ENCODE results near the gene ELL2. TPM values are rescaled to one million over a fixed set of nuclear protein-coding genes. Genes with fewer than 3 reads are reported as not detected.

Gene ELL2
- total RNA-seq, 4 donors from 2014 or later: 72.2 to 87.6 (median 79.6) TPM

GRCh38 chr5:95887977-95888376, 73.7 kb downstream of the ELL2 start:
- Histone ChIP-seq H3K4me3 (no peak overlapping the region), H3K4me1 (peaks cover 0 to 7% (median 0%) of the 10 kb centered on the region in 4 donors), H3K9me3 (no peaks in the 10 kb centered on the region), H3K27ac (no peak overlapping the region), H3K27me3 (no peaks in the 10 kb centered on the region), H3K36me3 (peaks cover 0 to 46% (median 0%) of the 10 kb centered on the region in 3 donors)
- TF ChIP-seq POLR2A (IDR thresholded peaks at IDR 0.05) (no peak), EP300 (IDR thresholded peaks at IDR 0.05) (no peak), CTCF (IDR thresholded peaks at IDR 0.05) (no peak)
- DNase-seq (ENCODE audit: low spot score in 2 of 2): no peak
- 91 to 94% methylated on average over 5 of the region's 5 CpGs for WGBS, 2 donors

- WGBS, 2 donors: 91 to 96% methylated on average over 1 of the region's 1 CpG
- no peak for TF ChIP-seq EP300 (IDR thresholded peaks at IDR 0.05)
- no peak for TF ChIP-seq POLR2A (IDR thresholded peaks at IDR 0.05)
- no peak for TF ChIP-seq CTCF (IDR thresholded peaks at IDR 0.05)
- Histone ChIP-seq H3K27me3 (no peaks in the 10 kb centered on the region), H3K4me3 (no peak overlapping the region), H3K36me3 (peaks cover 0 to 34% (median 0%) of the 10 kb centered on the region in 3 donors), H3K9me3 (no peaks in the 10 kb centered on the region), H3K27ac (no peak overlapping the region), H3K4me1 (peaks cover 0 to 7% (median 0%) of the 10 kb centered on the region in 4 donors)
- DNase-seq (ENCODE audit: low spot score in 2 of 2): no peak
Measured at GRCh38 chr5:95886340-95887044, 75.2 kb downstream of the ELL2 start.

- 86 to 97% methylated on average over 1 of the region's 1 CpG for WGBS, 2 donors
- Histone ChIP-seq H3K27me3 (no peaks in the 10 kb centered on the region), H3K4me1 (peaks cover 0 to 7% (median 0%) of the 10 kb centered on the region in 4 donors), H3K27ac (no peak overlapping the region), H3K36me3 (peaks cover 0 to 16% (median 0%) of the 10 kb centered on the region in 3 donors), H3K9me3 (no peaks in the 10 kb centered on the region), H3K4me3 (no peak overlapping the region)
- DNase-seq (ENCODE audit: low spot score in 2 of 2): no peak
- no peak for TF ChIP-seq CTCF (IDR thresholded peaks at IDR 0.05)
- peak in 1 of 2 donors; percentile 13 for TF ChIP-seq EP300 (IDR thresholded peaks at IDR 0.05)
- no peak for TF ChIP-seq POLR2A (IDR thresholded peaks at IDR 0.05)
Measured at GRCh38 chr5:95884511-95884910, 77.1 kb downstream of the ELL2 start.

GRCh38 chr5:95884017-95884325, 77.7 kb downstream of the ELL2 start:
- no peak for TF ChIP-seq EP300 (IDR thresholded peaks at IDR 0.05)
- TF ChIP-seq CTCF (IDR thresholded peaks at IDR 0.05): no peak
- no peak for TF ChIP-seq POLR2A (IDR thresholded peaks at IDR 0.05)
- Histone ChIP-seq H3K27ac (no peak overlapping the region), H3K27me3 (no peaks in the 10 kb centered on the region), H3K4me3 (no peak overlapping the region), H3K36me3 (peaks cover 0 to 11% (median 0%) of the 10 kb centered on the region in 3 donors), H3K4me1 (peaks cover 0 to 7% (median 0%) of the 10 kb centered on the region in 4 donors), H3K9me3 (no peaks in the 10 kb centered on the region)
- no peak for DNase-seq (ENCODE audit: low spot score in 2 of 2)
- 50 to 59% methylated on average over 4 of the region's 4 CpGs for WGBS, 2 donors

GRCh38 chr5:95883185-95884016, 78.2 kb downstream of the ELL2 start:
- no peak for DNase-seq (ENCODE audit: low spot score in 2 of 2)
- 69 to 73% methylated on average over 4 of the region's 4 CpGs for WGBS, 2 donors
- Histone ChIP-seq H3K27ac (no peak overlapping the region), H3K4me1 (peaks cover 0 to 7% (median 0%) of the 10 kb centered on the region in 4 donors), H3K9me3 (no peaks in the 10 kb centered on the region), H3K4me3 (no peak overlapping the region), H3K36me3 (peaks cover 0 to 5% (median 0%) of the 10 kb centered on the region in 3 donors), H3K27me3 (no peaks in the 10 kb centered on the region)
- TF ChIP-seq POLR2A (IDR thresholded peaks at IDR 0.05) (no peak), EP300 (IDR thresholded peaks at IDR 0.05) (no peak), CTCF (IDR thresholded peaks at IDR 0.05) (no peak)
